Activated naive CD4-positive, alpha-beta T cell treated with anti-CD3 and anti-CD28 coated beads for 36 hours (primary cell): ENCODE results near the gene FRY. TPM values are rescaled to one million over a fixed set of nuclear protein-coding genes. Genes with fewer than 3 reads are reported as not detected.

Experiments used
- CTCF ChIA-PET: fragments of 350-600 bp; sonication (Branson Sonifier 250); formaldehyde crosslinking; loops from one replicate; lab custom pipeline; 2021; ENCODE audit warnings: antibody characterized with exemption; lab: Charles Lee
- DNase-seq: peaks from one replicate; pipeline ENCODE4 v3.0.0-alpha.2; 2020
- H3K27ac Mint-ChIP-seq: one replicate; pipeline ENCODE4 v1.8.0; 2021; ENCODE audit warnings: mild to moderate bottlenecking, mixed read lengths
- H3K27me3 Mint-ChIP-seq: one replicate; pipeline ENCODE4 v1.8.0; 2021; ENCODE audit warnings: low read depth, mixed read lengths
- H3K36me3 Mint-ChIP-seq: one replicate; pipeline ENCODE4 v1.8.0; 2021; ENCODE audit warnings: low read depth, mixed read lengths
- H3K4me1 Mint-ChIP-seq: one replicate; pipeline ENCODE4 v1.8.0; 2021; ENCODE audit warnings: low read depth, mixed read lengths
- H3K4me3 Mint-ChIP-seq: one replicate; pipeline ENCODE4 v1.8.0; 2021; ENCODE audit warnings: mild to moderate bottlenecking, moderate library complexity, mixed read lengths
- H3K9me3 Mint-ChIP-seq: one replicate; pipeline ENCODE4 v1.8.0; 2021; ENCODE audit warnings: mixed read lengths
- intact Hi-C: fragments of 100-400 bp; cut with micrococcal nuclease; formaldehyde crosslinking; loops from one replicate; pipeline ENCODE4 v1.15.1; 2023
- total RNA-seq, 2 experiments: library from RNA; stranded (reverse); gene quantifications; one replicate each; pipeline ENCODE4 v1.2.3, GENCODE V29; 2021

Gene FRY
- total RNA-seq, 2 experiments from 2014 or later, result 7.3 to 7.8 TPM

DNA sequence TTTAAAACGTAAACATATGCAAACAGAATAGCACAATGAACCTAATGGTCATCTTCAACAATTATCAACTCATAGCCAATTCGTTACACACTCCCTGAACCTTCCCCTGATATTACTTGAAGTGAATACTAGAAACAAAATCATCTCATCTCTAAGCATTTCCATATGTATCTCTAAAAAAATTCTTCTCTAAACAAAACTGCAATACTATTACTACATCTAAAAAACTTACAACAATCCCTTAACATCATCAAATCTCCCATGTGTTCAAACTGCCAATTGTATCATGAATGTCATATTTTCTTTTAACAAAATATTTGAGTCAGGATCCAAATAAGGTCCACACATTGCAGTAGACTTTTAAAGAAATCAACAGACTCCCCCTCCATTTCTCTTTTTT, 61.4 kb downstream of the FRY start:
- intact Hi-C loops, result no loop called here
- no peak for DNase-seq
- CTCF ChIA-PET, result no interaction called here
- Mint-ChIP-seq H3K4me3 (no peak overlapping the region), H3K4me1 (no peaks in the 10 kb centered on the region), H3K36me3 (no peaks in the 10 kb centered on the region), H3K27me3 (no peaks in the 10 kb centered on the region), H3K27ac (no peak overlapping the region), H3K9me3 (no peaks in the 10 kb centered on the region)

DNA sequence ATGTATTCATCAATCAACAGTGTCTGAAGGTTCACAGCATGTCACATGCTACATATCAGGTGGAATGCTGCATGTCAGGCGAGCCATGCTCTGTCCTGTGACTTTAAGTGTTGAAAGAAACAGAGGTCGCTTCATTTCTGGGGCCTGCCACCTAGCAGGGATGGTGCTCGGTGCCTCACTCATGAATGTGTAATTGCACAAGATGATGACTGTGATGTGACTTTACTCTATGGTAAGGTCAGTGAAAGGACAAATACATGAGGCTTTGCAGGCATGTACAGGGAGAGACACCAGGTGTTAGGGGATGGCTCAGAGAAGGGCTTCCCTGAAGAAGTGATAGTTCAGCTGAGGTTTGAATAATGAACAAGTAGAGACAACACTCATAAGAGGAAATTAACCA, 66.7 kb downstream of the FRY start:
- Mint-ChIP-seq H3K4me1 (no peaks in the 10 kb centered on the region), H3K27ac (no peak overlapping the region), H3K4me3 (no peak overlapping the region), H3K27me3 (no peaks in the 10 kb centered on the region), H3K36me3 (peaks cover 5% of the 10 kb centered on the region), H3K9me3 (no peaks in the 10 kb centered on the region)
- intact Hi-C loops, result no loop called here
- CTCF ChIA-PET, result no interaction called here
- no peak for DNase-seq

DNA sequence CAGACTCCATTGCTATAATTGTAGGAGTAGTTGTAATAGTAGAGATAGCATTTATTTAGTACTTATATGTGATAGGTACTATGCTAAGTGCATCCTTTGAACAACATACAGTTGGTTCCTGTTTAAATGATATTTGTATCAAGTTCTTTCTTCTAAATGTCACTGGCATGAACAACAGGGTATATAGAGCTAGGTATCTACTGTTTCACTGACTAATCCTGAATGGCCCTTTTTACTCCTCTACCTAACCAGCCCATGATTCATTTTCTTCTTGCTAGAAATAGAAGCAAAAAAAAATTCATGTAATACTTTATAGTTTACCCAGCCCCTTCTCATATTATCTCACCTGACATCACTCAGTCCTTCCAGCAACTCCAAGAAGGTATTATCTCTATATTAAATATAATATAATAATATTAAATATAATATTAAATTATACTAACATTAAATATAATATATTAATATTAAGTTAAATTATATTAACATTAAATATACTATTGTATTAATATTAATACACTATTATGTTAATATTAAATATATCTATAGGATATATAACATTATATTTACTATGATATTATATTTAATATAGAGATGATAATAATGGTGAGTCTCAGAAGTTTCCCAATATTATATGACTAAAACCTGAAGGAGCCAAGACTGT, 74.2 kb downstream of the FRY start:
- Mint-ChIP-seq H3K27me3 (no peaks in the 10 kb centered on the region), H3K36me3 (peaks cover 10% of the 10 kb centered on the region), H3K27ac (no peak overlapping the region), H3K4me1 (peaks cover 2% of the 10 kb centered on the region), H3K4me3 (no peak overlapping the region), H3K9me3 (peaks cover 1% of the 10 kb centered on the region)
- intact Hi-C loops, result no loop called here
- CTCF ChIA-PET, result no interaction called here
- no peak for DNase-seq

DNA sequence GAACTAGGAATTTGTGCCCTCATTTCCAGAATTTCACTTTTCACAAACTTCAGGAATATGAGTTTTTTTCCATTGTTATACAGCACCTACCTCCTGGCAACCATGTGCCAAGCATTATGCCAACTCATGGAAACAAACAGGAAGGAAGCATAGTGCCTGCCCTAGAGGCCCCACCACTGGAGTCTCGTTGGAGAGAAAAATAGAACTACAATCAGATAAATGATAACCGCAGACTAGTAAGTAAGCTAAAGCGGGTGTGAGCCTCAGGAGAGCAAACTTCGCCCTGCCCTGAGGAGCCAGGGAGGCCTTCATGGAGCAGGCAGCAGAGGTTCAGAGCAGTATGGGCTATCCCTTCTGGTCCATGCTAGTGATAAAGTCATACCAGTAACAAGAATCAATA, 75.9 kb downstream of the FRY start:
- no peak overlapping the region for H3K27ac Mint-ChIP-seq
- H3K36me3 Mint-ChIP-seq, result peaks cover 10% of the 10 kb centered on the region
- CTCF ChIA-PET, result no interaction called here
- peak; percentile 5 for DNase-seq
- no peak overlapping the region for H3K4me3 Mint-ChIP-seq
- intact Hi-C loops, result no loop called here
- no peaks in the 10 kb centered on the region for H3K27me3 Mint-ChIP-seq
- peaks cover 2% of the 10 kb centered on the region for H3K4me1 Mint-ChIP-seq
- H3K9me3 Mint-ChIP-seq, result peaks cover 1% of the 10 kb centered on the region

DNA sequence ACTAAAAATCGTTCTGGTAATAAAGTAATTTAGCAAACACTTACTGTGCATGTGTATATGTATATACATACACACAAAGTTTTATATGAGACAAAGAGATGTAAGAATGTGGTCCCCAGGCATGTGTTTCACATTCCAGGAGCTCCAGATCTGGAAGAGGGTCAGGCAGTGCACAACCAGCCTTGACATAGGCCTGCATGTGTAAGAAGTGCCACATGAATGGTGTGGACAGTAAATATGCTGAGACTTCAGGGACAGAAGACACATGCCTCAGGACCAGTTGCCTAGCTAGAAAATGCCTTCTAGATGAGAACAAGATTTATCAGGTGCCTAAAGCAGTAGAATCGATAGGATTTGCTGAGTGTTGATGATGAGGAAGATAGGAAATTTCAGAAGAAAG, 76.4 kb downstream of the FRY start:
- no peak for DNase-seq
- H3K4me3 Mint-ChIP-seq, result no peak overlapping the region
- H3K4me1 Mint-ChIP-seq, result peaks cover 2% of the 10 kb centered on the region
- no peak overlapping the region for H3K27ac Mint-ChIP-seq
- H3K36me3 Mint-ChIP-seq, result peaks cover 8% of the 10 kb centered on the region
- peaks cover 1% of the 10 kb centered on the region for H3K9me3 Mint-ChIP-seq
- intact Hi-C loops, result no loop called here
- CTCF ChIA-PET, result interaction anchor here (0.6 kb wide), 1 partner anchor 1551 kb away, joined by 3 read pairs; no protein-coding TSS in a partner anchor
- no peaks in the 10 kb centered on the region for H3K27me3 Mint-ChIP-seq

DNA sequence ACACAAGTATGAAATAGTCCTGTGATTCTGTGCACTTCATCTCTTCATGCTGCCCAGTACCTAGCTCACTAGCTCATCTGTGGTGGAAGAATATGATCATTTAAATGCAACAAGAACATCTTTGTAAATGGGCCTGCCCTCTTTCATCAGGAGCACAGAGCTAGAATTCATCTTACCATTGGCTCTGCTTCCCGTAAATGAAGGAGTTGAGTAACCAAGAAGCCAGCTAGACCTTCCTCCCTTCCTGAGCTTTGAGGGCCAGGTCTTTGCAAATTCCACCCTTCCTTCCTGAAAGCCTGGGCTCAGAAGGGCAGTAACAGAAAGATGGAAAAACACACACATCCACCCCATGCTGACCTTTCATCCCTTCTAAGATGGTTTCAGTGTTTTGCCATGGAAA, 82.0 kb downstream of the FRY start:
- intact Hi-C loops, result no loop called here

DNA sequence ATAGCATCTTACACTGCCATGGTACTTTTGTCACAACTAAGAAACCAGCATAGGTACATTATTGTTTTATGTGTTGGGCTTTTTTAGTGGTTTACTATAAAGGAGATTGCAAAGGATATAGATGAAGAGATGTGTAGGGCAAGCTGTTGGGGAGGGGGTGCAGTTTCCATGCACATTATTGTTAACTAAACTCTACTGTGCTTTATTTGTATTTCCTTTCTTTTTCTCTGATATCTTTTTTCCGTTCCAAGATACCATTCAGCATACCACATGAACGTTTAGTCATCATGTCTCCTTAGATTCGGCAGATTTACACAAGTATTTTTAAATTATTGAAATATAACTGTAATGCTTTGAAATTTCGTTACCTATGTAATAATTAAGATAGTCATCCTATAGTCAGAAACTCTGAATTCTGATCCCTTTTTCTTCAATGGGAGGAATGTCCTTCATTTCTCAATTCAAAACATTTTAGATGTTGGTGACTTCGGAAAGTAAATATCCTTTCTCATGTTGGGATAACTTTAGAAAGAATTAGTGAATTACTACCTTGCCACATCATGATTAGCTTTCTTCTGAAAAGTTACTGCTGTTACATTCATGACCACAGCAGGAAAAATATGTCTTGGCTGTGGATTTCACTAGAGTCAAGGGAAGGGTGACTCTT, 82.8 kb downstream of the FRY start:
- Mint-ChIP-seq H3K27me3 (no peaks in the 10 kb centered on the region), H3K9me3 (no peaks in the 10 kb centered on the region), H3K27ac (peak overlapping the region; percentile 61), H3K36me3 (no peaks in the 10 kb centered on the region), H3K4me1 (peaks cover 20% of the 10 kb centered on the region), H3K4me3 (no peak overlapping the region)
- CTCF ChIA-PET, result interaction anchor here (1.9 kb wide), 1 partner anchor 204 kb away, joined by 5 read pairs; no protein-coding TSS in a partner anchor
- no peak for DNase-seq
- intact Hi-C loops, result loop anchor here (2.0 kb wide), 2 partner anchors 68 to 84 kb away; partner anchors contain the start of gene FRY

More for the DNA sequence above, 82.0 kb downstream of the FRY start:
- no peaks in the 10 kb centered on the region for H3K27me3 Mint-ChIP-seq
- peaks cover 20% of the 10 kb centered on the region for H3K4me1 Mint-ChIP-seq
- no peak overlapping the region for H3K27ac Mint-ChIP-seq
- no peak overlapping the region for H3K4me3 Mint-ChIP-seq
- no peaks in the 10 kb centered on the region for H3K36me3 Mint-ChIP-seq
- CTCF ChIA-PET, result interaction anchor here (1.9 kb wide), 1 partner anchor 204 kb away, joined by 5 read pairs; no protein-coding TSS in a partner anchor
- no peak for DNase-seq
- no peaks in the 10 kb centered on the region for H3K9me3 Mint-ChIP-seq

DNA sequence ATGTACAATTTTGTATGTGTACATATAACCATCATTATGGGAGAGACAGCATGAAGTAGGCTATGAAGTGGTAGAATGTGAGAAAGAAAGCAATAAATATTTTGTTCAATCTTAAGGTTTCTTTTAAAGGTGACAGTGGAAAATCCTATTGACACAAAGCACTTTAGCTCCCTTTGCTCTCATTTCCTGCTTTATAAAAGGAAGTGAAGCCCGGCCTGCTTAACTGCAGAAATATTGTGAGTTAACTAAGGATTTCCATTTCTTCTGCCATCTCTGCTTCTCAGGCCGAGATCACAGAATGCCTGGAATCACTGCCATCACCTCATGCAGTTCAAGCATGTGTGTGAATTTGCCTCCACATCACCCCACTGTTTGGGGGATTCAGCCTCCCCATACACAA, 83.5 kb downstream of the FRY start:
- intact Hi-C loops, result loop anchor here (2.0 kb wide), 2 partner anchors 68 to 84 kb away; partner anchors contain the start of gene FRY
- Mint-ChIP-seq H3K27me3 (no peaks in the 10 kb centered on the region), H3K9me3 (no peaks in the 10 kb centered on the region), H3K27ac (peak overlapping the region; percentile 39), H3K4me1 (peaks cover 20% of the 10 kb centered on the region), H3K36me3 (no peaks in the 10 kb centered on the region), H3K4me3 (no peak overlapping the region)
- DNase-seq, result peak; percentile 7
- CTCF ChIA-PET, result interaction anchor here (1.9 kb wide), 1 partner anchor 205 kb away, joined by 5 read pairs; no protein-coding TSS in a partner anchor

DNA sequence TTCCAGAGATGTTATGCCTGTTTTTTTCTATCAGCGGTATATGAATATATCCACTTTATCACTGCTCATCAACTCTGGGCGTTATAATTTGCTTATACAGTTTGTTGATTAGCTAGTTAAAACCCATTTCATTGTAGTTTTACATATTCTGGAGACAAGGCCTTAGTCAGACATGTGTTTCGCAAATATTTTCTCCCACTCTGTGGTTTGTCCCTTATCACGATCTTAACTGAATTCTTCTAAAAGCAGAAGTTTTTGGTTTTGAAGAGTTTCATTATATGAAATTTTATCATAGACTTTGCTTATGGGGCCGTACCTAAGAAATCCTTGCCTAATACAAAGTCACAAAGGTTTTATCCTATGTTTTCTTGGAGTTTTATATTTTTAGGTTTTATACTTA, 84.6 kb downstream of the FRY start:
- Mint-ChIP-seq H3K9me3 (no peaks in the 10 kb centered on the region), H3K27me3 (no peaks in the 10 kb centered on the region), H3K36me3 (no peaks in the 10 kb centered on the region), H3K27ac (no peak overlapping the region), H3K4me3 (no peak overlapping the region), H3K4me1 (peaks cover 20% of the 10 kb centered on the region)
- intact Hi-C loops, result no loop called here
- DNase-seq, result no peak
- CTCF ChIA-PET, result no interaction called here

DNA sequence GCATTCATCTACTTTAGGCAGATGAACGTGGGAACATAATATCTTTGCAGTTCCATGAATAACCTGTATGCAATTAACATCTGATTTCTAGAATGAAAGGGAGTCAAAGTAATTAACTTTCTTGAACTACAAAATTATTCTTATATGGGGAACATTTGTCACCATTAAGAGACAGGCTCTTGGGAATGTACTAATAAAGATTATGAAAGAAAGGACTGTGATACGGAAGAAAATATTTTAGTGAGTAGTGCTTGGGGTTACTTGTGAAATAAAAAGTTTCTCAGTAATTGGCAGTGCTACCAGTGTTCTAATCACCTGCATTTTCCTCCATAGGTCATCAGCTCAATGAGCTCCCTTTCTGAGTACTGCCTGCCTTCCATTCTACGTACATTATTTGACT, 85.4 kb downstream of the FRY start:
- H3K27ac Mint-ChIP-seq, result no peak overlapping the region
- no peak for DNase-seq
- CTCF ChIA-PET, result no interaction called here
- peaks cover 4% of the 10 kb centered on the region for H3K9me3 Mint-ChIP-seq
- no peaks in the 10 kb centered on the region for H3K36me3 Mint-ChIP-seq
- no peak overlapping the region for H3K4me3 Mint-ChIP-seq
- H3K27me3 Mint-ChIP-seq, result no peaks in the 10 kb centered on the region
- peaks cover 20% of the 10 kb centered on the region for H3K4me1 Mint-ChIP-seq
- intact Hi-C loops, result no loop called here

DNA sequence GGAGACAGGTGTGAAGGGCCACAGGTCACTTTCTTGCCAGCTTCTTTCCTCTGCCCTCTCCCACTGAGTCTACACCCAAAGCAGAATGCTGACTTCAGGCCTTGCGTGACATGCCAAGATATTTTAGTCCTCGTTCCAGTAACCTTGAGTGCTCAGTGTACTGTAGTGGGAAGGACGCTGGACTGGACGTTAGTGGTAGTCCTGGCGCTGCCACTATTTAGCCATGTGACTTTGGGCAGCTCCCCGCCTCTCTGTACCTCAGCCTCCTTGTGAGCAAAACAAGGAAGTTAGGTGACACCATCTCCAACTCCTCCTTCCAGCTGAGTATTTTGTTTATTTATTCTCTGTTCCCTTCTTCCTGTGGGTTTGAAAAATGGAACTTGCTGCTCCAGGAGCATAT, 86.1 kb downstream of the FRY start:
- H3K27me3 Mint-ChIP-seq, result no peaks in the 10 kb centered on the region
- H3K36me3 Mint-ChIP-seq, result peaks cover 3% of the 10 kb centered on the region
- intact Hi-C loops, result no loop called here
- no peak overlapping the region for H3K4me3 Mint-ChIP-seq
- H3K27ac Mint-ChIP-seq, result no peak overlapping the region
- H3K9me3 Mint-ChIP-seq, result peaks cover 6% of the 10 kb centered on the region
- H3K4me1 Mint-ChIP-seq, result peaks cover 20% of the 10 kb centered on the region
- CTCF ChIA-PET, result no interaction called here
- DNase-seq, result no peak

DNA sequence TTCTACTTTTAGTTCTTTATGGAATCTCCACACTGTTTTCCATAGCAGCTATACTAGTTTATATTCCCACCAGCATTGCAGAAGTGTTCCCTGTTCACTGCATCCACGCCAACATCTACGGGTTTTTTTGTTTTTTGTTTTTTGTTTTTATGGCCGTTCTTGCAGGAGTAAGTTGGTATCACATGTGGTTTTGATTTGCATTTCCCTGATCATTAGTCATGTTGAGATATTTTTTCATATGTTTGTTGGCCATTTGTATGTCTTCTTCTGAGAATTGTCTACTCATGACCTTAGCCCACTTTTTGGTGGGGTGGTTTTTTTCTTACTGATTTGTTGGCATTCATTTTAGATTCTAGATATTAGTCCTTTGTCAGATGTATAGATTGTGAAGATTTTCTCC, 89.7 kb downstream of the FRY start:
- H3K9me3 Mint-ChIP-seq, result peaks cover 6% of the 10 kb centered on the region
- no peak overlapping the region for H3K4me3 Mint-ChIP-seq
- peaks cover 7% of the 10 kb centered on the region for H3K36me3 Mint-ChIP-seq
- H3K4me1 Mint-ChIP-seq, result no peaks in the 10 kb centered on the region
- intact Hi-C loops, result no loop called here
- H3K27me3 Mint-ChIP-seq, result no peaks in the 10 kb centered on the region
- CTCF ChIA-PET, result no interaction called here
- no peak overlapping the region for H3K27ac Mint-ChIP-seq
- DNase-seq, result no peak

DNA sequence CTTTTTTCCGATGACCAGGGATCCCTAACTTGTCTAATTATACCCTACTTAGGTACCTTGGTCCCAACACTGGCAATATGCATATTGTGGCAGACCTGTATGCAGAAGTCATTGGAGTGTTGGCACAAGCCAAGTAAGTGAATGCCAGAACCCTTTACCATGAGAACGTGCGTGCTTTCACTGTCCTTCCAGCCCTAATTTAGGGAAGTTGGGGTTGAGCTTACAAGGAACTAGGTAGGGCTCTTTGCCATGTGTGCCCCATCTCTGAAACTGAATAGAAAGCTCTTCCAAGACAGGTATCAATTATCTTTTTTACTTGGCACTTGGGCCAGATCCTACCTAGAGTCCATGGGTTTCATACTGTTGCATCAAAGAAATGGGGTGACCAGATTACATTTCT, 93.2 kb downstream of the FRY start:
- Mint-ChIP-seq H3K36me3 (peaks cover 7% of the 10 kb centered on the region), H3K4me3 (no peak overlapping the region), H3K9me3 (peaks cover 6% of the 10 kb centered on the region), H3K27me3 (no peaks in the 10 kb centered on the region), H3K27ac (no peak overlapping the region), H3K4me1 (no peaks in the 10 kb centered on the region)
- no peak for DNase-seq
- CTCF ChIA-PET, result no interaction called here
- intact Hi-C loops, result no loop called here
